ENCODE measurements around the gene ABHD1. TPM values are rescaled to one million over a fixed set of nuclear protein-coding genes. Genes with fewer than 3 reads are reported as not detected.

The ABHD1 gene
- total and polyA plus RNA-seq, 2 donors (not counting 1 experiment from before 2014, with no cell fraction given), result 0.08 to 0.17 TPM

- H3K9ac ChIP-seq (ENCODE audit: insufficient read depth, low read length), result no peak overlapping the region
- no peak overlapping the region for H3K4me3 ChIP-seq (replicated peaks in 1 of 4; ENCODE audit: control extremely low read depth in 1 of 4, insufficient read depth in 1 of 4, low read depth in 3 of 4, low read length in 4 of 4)
- TF ChIP-seq CTCF (conservative IDR thresholded peaks at IDR 0.05 in 1 of 2, IDR thresholded peaks at IDR 0.05 in 1 of 2; ENCODE audit: low read depth in 1 of 2, low read length in 2 of 2) (no peak), EZH2 (IDR thresholded peaks at IDR 0.05; ENCODE audit: low read length, missing control alignments) (no peak)
- no peaks in the 10 kb centered on the region for H3K79me2 ChIP-seq (ENCODE audit: control insufficient read depth, insufficient read depth, low read length)
- H3K4me2 ChIP-seq (ENCODE audit: extremely low read depth, insufficient read depth, low read length), result no peak overlapping the region
- no peaks in the 10 kb centered on the region for H3K27me3 ChIP-seq (ENCODE audit: control insufficient read depth, insufficient read depth, low read length)
- H3K27ac ChIP-seq (ENCODE audit: insufficient read depth, low read length), result no peak overlapping the region
- no peak for DNase-seq (ENCODE audit: low read depth in 2 of 2)
- no peak overlapping the region for H2AFZ ChIP-seq (ENCODE audit: low read length)
- no peaks in the 10 kb centered on the region for H3K4me1 ChIP-seq (ENCODE audit: control insufficient read depth, extremely low read depth, insufficient read depth, low read length)
- no peaks in the 10 kb centered on the region for H3K9me3 ChIP-seq (ENCODE audit: control insufficient read depth, insufficient read depth, low read depth, low read length)
- no peaks in the 10 kb centered on the region for H4K20me1 ChIP-seq (ENCODE audit: control insufficient read depth, extremely low read depth, insufficient read depth, low read length)
- no peaks in the 10 kb centered on the region for H3K36me3 ChIP-seq (ENCODE audit: control insufficient read depth, insufficient read depth, low read length)
Observed at GRCh38 chr2:27091746-27092695, 31.6 kb upstream of the ABHD1 start.

GRCh38 chr2:27092696-27093429 is 30.8 kb upstream of the ABHD1 start:
- Histone ChIP-seq H3K36me3 (ENCODE audit: control insufficient read depth, insufficient read depth, low read length) (no peaks in the 10 kb centered on the region), H3K79me2 (ENCODE audit: control insufficient read depth, insufficient read depth, low read length) (no peaks in the 10 kb centered on the region), H3K4me3 (replicated peaks in 1 of 4; ENCODE audit: control extremely low read depth in 1 of 4, insufficient read depth in 1 of 4, low read depth in 3 of 4, low read length in 4 of 4) (no peak overlapping the region), H3K4me2 (ENCODE audit: extremely low read depth, insufficient read depth, low read length) (no peak overlapping the region), H4K20me1 (ENCODE audit: control insufficient read depth, extremely low read depth, insufficient read depth, low read length) (no peaks in the 10 kb centered on the region), H3K27ac (ENCODE audit: insufficient read depth, low read length) (no peak overlapping the region), H3K9me3 (ENCODE audit: control insufficient read depth, insufficient read depth, low read depth, low read length) (no peaks in the 10 kb centered on the region), H3K4me1 (ENCODE audit: control insufficient read depth, extremely low read depth, insufficient read depth, low read length) (no peaks in the 10 kb centered on the region), H3K9ac (ENCODE audit: insufficient read depth, low read length) (no peak overlapping the region), H3K27me3 (ENCODE audit: control insufficient read depth, insufficient read depth, low read length) (no peaks in the 10 kb centered on the region), H2AFZ (ENCODE audit: low read length) (no peak overlapping the region)
- TF ChIP-seq EZH2 (IDR thresholded peaks at IDR 0.05; ENCODE audit: low read length, missing control alignments) (no peak), CTCF (conservative IDR thresholded peaks at IDR 0.05 in 1 of 2, IDR thresholded peaks at IDR 0.05 in 1 of 2; ENCODE audit: low read depth in 1 of 2, low read length in 2 of 2) (no peak)
- no peak for DNase-seq (ENCODE audit: low read depth in 2 of 2)
